ENCODE results near the gene TGFBR3.

The TGFBR3 gene

DNA sequence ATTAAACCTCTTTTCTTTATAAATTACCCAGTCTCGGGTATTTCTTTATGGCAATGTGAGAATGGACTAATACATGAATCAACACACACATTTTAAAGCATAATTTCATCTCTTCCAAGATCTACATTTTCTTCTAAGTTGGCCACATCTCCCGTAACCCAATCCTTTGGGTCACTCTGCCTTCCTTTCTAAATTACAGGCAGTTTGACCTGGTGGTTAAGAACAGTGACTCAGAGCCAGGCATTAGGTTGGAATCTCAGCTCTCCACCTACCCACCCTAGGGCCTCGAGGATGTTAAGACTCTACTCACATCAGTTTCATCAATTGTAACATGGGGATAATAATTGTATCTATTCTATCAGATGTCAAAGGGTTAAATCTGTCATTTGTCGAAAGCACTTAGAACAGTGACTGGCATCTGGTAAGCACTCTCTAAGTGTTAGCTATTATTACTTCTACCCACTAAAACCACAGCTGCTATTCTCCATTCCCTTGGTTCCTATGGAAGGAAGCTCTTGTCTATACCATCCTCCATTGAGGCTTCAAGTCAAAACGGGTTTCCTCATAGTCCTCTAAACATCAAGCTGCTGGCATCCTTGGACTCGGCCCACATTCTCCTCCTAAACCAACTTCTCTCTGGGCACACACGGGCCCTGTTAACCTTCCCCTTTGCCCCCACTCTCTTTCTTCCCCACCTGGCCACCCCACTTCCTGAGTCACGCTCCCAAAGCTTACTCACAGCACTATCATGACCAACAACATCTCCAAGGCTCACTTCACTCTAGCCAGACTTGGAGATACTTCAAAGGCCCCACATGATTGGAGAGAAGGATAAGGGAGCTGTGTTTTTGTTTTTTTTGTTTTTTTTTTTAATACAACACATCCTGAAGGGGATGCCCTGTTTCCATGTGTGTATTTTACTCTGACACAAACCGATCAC lies 116.9 kb downstream of the TGFBR3 start:
- no peaks in the 10 kb centered on the region for H3K4me1 ChIP-seq (ENCODE audit: low read depth, poor library complexity, severe bottlenecking)
- H3K9ac ChIP-seq, result no peak overlapping the region

DNA sequence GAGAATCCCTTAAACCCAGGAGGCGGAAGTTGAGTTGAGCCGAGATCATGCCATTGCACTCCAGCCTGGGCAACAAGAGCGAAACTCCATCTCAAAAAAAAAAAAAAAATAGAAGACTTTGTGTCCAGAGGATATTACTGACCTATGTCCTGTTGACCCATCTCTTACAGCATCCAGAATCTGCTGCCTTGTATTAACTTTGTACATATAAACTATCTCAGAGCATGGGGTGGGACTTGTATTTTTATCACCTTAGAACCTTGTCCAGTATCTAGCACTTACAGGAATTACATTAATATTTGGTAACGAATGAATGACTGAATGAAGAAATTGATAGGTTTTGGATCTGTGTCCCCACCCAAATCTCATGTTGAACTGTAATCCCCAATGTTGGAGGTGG lies 117.8 kb downstream of the TGFBR3 start:
- Histone ChIP-seq H3K36me3 (ENCODE audit: insufficient read depth) (no peaks in the 10 kb centered on the region), H3K4me3 (IDR thresholded peaks at IDR 0.05; ENCODE audit: insufficient read depth, low read depth, low read length) (no peak overlapping the region), H3K79me2 (ENCODE audit: insufficient read depth, low read depth) (no peaks in the 10 kb centered on the region), H3K27me3 (ENCODE audit: insufficient read depth, low read depth) (no peaks in the 10 kb centered on the region), H2AFZ (ENCODE audit: low read depth) (no peak overlapping the region), H3K4me2 (no peak overlapping the region), H3K27ac (no peak overlapping the region), H3K9ac (no peak overlapping the region), H4K20me1 (ENCODE audit: insufficient read depth) (no peaks in the 10 kb centered on the region), H3K4me1 (ENCODE audit: low read depth, poor library complexity, severe bottlenecking) (no peaks in the 10 kb centered on the region)
- TF ChIP-seq, protein P1, sequence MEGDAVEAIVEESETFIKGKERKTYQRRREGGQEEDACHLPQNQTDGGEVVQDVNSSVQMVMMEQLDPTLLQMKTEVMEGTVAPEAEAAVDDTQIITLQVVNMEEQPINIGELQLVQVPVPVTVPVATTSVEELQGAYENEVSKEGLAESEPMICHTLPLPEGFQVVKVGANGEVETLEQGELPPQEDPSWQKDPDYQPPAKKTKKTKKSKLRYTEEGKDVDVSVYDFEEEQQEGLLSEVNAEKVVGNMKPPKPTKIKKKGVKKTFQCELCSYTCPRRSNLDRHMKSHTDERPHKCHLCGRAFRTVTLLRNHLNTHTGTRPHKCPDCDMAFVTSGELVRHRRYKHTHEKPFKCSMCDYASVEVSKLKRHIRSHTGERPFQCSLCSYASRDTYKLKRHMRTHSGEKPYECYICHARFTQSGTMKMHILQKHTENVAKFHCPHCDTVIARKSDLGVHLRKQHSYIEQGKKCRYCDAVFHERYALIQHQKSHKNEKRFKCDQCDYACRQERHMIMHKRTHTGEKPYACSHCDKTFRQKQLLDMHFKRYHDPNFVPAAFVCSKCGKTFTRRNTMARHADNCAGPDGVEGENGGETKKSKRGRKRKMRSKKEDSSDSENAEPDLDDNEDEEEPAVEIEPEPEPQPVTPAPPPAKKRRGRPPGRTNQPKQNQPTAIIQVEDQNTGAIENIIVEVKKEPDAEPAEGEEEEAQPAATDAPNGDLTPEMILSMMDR (conservative IDR thresholded peaks at IDR 0.05; ENCODE audit: low read depth, low read length), result no peak

More for the DNA sequence above, 116.9 kb downstream of the TGFBR3 start:
- Histone ChIP-seq H3K27ac (no peak overlapping the region), H2AFZ (ENCODE audit: low read depth) (no peak overlapping the region), H3K79me2 (ENCODE audit: insufficient read depth, low read depth) (no peaks in the 10 kb centered on the region), H3K4me3 (IDR thresholded peaks at IDR 0.05; ENCODE audit: insufficient read depth, low read depth, low read length) (no peak overlapping the region), H3K4me2 (no peak overlapping the region), H3K27me3 (ENCODE audit: insufficient read depth, low read depth) (no peaks in the 10 kb centered on the region), H4K20me1 (ENCODE audit: insufficient read depth) (no peaks in the 10 kb centered on the region), H3K36me3 (ENCODE audit: insufficient read depth) (no peaks in the 10 kb centered on the region)
- TF ChIP-seq, protein P1 (conservative IDR thresholded peaks at IDR 0.05; ENCODE audit: low read depth, low read length), result no peak

DNA sequence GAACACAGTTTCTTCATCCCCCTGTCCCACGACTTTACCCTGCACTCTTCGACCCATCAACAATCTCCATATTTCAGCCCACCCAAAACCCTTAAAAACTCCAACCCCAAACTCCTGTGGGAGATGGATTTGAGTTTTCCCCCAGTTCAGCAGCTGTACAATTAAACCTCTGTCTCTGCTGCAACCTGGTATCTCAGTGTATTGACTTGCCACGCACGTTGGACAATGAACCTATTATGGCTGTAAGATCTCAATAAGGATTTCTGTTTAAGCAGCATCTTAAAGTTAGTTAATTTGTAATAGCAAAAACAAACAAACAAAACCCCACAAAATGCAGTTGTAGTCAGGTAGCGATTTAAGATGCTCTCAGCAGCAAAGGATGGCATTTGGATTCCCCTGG lies 119.1 kb downstream of the TGFBR3 start:
- Histone ChIP-seq H3K4me2 (no peak overlapping the region), H2AFZ (ENCODE audit: low read depth) (no peak overlapping the region), H3K36me3 (ENCODE audit: insufficient read depth) (no peaks in the 10 kb centered on the region), H3K79me2 (ENCODE audit: insufficient read depth, low read depth) (no peaks in the 10 kb centered on the region), H3K27me3 (ENCODE audit: insufficient read depth, low read depth) (no peaks in the 10 kb centered on the region), H3K9ac (no peak overlapping the region), H4K20me1 (ENCODE audit: insufficient read depth) (no peaks in the 10 kb centered on the region), H3K27ac (no peak overlapping the region), H3K4me1 (ENCODE audit: low read depth, poor library complexity, severe bottlenecking) (no peaks in the 10 kb centered on the region), H3K4me3 (IDR thresholded peaks at IDR 0.05; ENCODE audit: insufficient read depth, low read depth, low read length) (no peak overlapping the region)
- TF ChIP-seq, protein P1 (conservative IDR thresholded peaks at IDR 0.05; ENCODE audit: low read depth, low read length), result no peak

DNA sequence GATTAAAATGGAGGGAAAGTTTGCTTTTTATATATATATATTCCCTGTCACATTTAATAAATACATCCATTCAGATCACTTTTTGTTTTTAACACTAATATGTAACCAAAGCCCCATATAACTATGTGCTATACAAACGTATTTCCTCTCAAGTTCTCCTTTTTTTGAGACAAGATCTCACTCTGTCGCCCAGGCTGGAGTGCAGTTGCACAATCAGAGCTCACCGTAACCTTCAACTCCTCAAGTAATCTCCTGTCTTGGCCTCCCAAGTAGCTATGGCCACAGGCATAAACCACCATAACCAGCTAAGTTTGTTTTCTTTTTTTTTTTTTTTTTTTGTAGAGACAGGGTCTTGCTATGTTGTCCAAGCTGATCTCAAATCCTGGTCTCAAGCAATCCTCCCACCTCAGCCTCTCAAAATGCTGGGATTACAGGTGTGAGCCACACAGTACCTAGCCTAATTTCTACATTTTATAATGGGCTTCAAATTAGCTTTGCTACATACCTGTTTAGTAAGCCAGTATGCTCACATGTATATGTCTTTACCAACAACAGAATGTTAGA lies 120.0 kb downstream of the TGFBR3 start:
- Histone ChIP-seq H3K4me2 (no peak overlapping the region), H3K9ac (no peak overlapping the region), H3K27me3 (ENCODE audit: insufficient read depth, low read depth) (no peaks in the 10 kb centered on the region), H3K79me2 (ENCODE audit: insufficient read depth, low read depth) (no peaks in the 10 kb centered on the region), H3K27ac (no peak overlapping the region), H3K36me3 (ENCODE audit: insufficient read depth) (no peaks in the 10 kb centered on the region), H4K20me1 (ENCODE audit: insufficient read depth) (no peaks in the 10 kb centered on the region), H2AFZ (ENCODE audit: low read depth) (no peak overlapping the region), H3K4me1 (ENCODE audit: low read depth, poor library complexity, severe bottlenecking) (no peaks in the 10 kb centered on the region), H3K4me3 (IDR thresholded peaks at IDR 0.05; ENCODE audit: insufficient read depth, low read depth, low read length) (no peak overlapping the region)
- TF ChIP-seq, protein P1 (conservative IDR thresholded peaks at IDR 0.05; ENCODE audit: low read depth, low read length), result no peak
